H9 (cell line): ENCODE measurements around the gene TBL3. TPM values are rescaled to one million over a fixed set of nuclear protein-coding genes. Genes with fewer than 3 reads are reported as not detected.

Experiments used
- DNase-seq: peaks from one replicate; pipeline ENCODE4 v3.0.0-alpha.2; 2017
- H2AFZ ChIP-seq: one replicate; pipeline ENCODE4 v1.6.1; 2013; ENCODE audit warnings: mild to moderate bottlenecking, low read length, control low read depth, moderate library complexity
- H2AK5ac ChIP-seq: 2 replicates; pipeline ENCODE4 v1.6.1; 2013; ENCODE audit warnings: low read length, control low read depth, mixed read lengths; ENCODE audit not compliant: insufficient read length
- H2BK120ac ChIP-seq: one replicate; pipeline ENCODE4 v1.6.1; 2013; ENCODE audit warnings: low read depth, mild to moderate bottlenecking, low read length, control low read depth, inconsistent platforms; ENCODE audit not compliant: poor library complexity, severe bottlenecking
- H2BK12ac ChIP-seq: 2 replicates; pipeline ENCODE4 v1.6.1; 2013; ENCODE audit warnings: low read length, control low read depth, mixed read lengths, low read depth; ENCODE audit not compliant: insufficient read length
- H2BK15ac ChIP-seq: 2 replicates; pipeline ENCODE4 v1.6.1; 2013; ENCODE audit warnings: low read depth, low read length, control low read depth
- H2BK20ac ChIP-seq: one replicate; pipeline ENCODE4 v1.6.1; 2013; ENCODE audit warnings: low read depth, mild to moderate bottlenecking, low read length, control low read depth, inconsistent platforms; ENCODE audit not compliant: poor library complexity, severe bottlenecking
- H2BK5ac ChIP-seq: 2 replicates; pipeline ENCODE4 v1.6.1; 2013; ENCODE audit warnings: low read length, control low read depth, mixed read lengths; ENCODE audit not compliant: insufficient read length
- H3K14ac ChIP-seq: 2 replicates; pipeline ENCODE4 v1.6.1; 2013; ENCODE audit warnings: low read length, control low read depth; ENCODE audit not compliant: insufficient read depth
- H3K18ac ChIP-seq: 2 replicates; pipeline ENCODE4 v1.6.1; 2013; ENCODE audit warnings: low read depth, mild to moderate bottlenecking, mixed read lengths, low read length, control low read depth; ENCODE audit not compliant: insufficient read length
- H3K23ac ChIP-seq: 2 replicates; pipeline ENCODE4 v1.6.1; 2013; ENCODE audit warnings: low read length, control low read depth, mixed read lengths, low read depth; ENCODE audit not compliant: insufficient read length
- H3K23me2 ChIP-seq: 2 replicates; pipeline ENCODE4 v1.6.1; 2013; ENCODE audit warnings: low read depth, mild to moderate bottlenecking, mixed read lengths, low read length, control low read depth; ENCODE audit not compliant: insufficient read length, poor library complexity, severe bottlenecking
- H3K27ac ChIP-seq: 2 replicates; pipeline ENCODE4 v1.5.1; 2013; ENCODE audit warnings: low read length, control low read depth, mixed read lengths, low read depth; ENCODE audit not compliant: insufficient read length
- H3K27me3 ChIP-seq: 2 replicates; pipeline ENCODE4 v1.6.1; 2013; ENCODE audit warnings: low read length, control low read depth, inconsistent platforms; ENCODE audit not compliant: insufficient read depth
- H3K4ac ChIP-seq: 2 replicates; pipeline ENCODE4 v1.6.1; 2013; ENCODE audit warnings: low read depth, mild to moderate bottlenecking, control low read depth, inconsistent platforms, low read length, moderate library complexity
- H3K4me1 ChIP-seq: 2 replicates; pipeline ENCODE4 v1.6.1; 2013; ENCODE audit warnings: low read length, control low read depth, inconsistent platforms; ENCODE audit not compliant: insufficient read depth
- H3K4me2 ChIP-seq: 2 replicates; pipeline ENCODE4 v1.6.1; 2013; ENCODE audit warnings: low read length, control low read depth, mixed read lengths; ENCODE audit not compliant: insufficient read length, insufficient read depth
- H3K56ac ChIP-seq: 2 replicates; pipeline ENCODE4 v1.6.1; 2013; ENCODE audit warnings: low read depth, mild to moderate bottlenecking, mixed read lengths, low read length, control low read depth; ENCODE audit not compliant: insufficient read length
- H3K79me1 ChIP-seq: 2 replicates; pipeline ENCODE4 v1.6.1; 2013; ENCODE audit warnings: low read depth, mild to moderate bottlenecking, moderate library complexity, low read length, control low read depth, inconsistent platforms; ENCODE audit not compliant: insufficient read depth, poor library complexity, severe bottlenecking
- H3K79me2 ChIP-seq: 2 replicates; pipeline ENCODE4 v1.6.1; 2013; ENCODE audit warnings: low read length, control low read depth, inconsistent platforms; ENCODE audit not compliant: insufficient read depth
- H3K9ac ChIP-seq: 2 replicates; pipeline ENCODE4 v1.6.1; 2013; ENCODE audit warnings: low read length, control low read depth, mixed read lengths; ENCODE audit not compliant: insufficient read length; ENCODE audit errors: extremely low read depth
- H3K9me3 ChIP-seq: one replicate; pipeline ENCODE4 v1.6.1; 2013; ENCODE audit warnings: low read depth, low read length, inconsistent platforms; ENCODE audit not compliant: control insufficient read depth
- H3T11ph ChIP-seq: one replicate; pipeline ENCODE4 v1.6.1; 2013; ENCODE audit warnings: mild to moderate bottlenecking, low read length, control low read depth, inconsistent platforms
- H4K20me1 ChIP-seq: one replicate; pipeline ENCODE4 v1.6.1; 2013; ENCODE audit not compliant: control insufficient read depth, insufficient read length, insufficient read depth
- H4K5ac ChIP-seq: 2 replicates; pipeline ENCODE4 v1.6.1; 2013; ENCODE audit warnings: low read depth, mild to moderate bottlenecking, mixed read lengths, low read length, control low read depth; ENCODE audit not compliant: insufficient read length
- H4K8ac ChIP-seq: replicated peaks from 2 replicates; pipeline ENCODE4 v1.6.1; 2013; ENCODE audit warnings: low read length, control low read depth, mixed read lengths, low read depth; ENCODE audit not compliant: insufficient read length
- H4K91ac ChIP-seq: 2 replicates; pipeline ENCODE4 v1.6.1; 2013; ENCODE audit warnings: low read depth, mild to moderate bottlenecking, moderate library complexity, mixed read lengths, low read length, control low read depth; ENCODE audit not compliant: insufficient read length
- H3K27ac Mint-ChIP-seq, 3 experiments: 2 replicates in 2 of 3; 3 replicates in 1 of 3; pipeline ENCODE4 v1.8.0; 2020 to 2021; ENCODE audit warnings: mixed read lengths in 3 of 3, mild to moderate bottlenecking in 1 of 3, moderate library complexity in 1 of 3
- H3K27me3 Mint-ChIP-seq: 2 replicates; pipeline ENCODE4 v1.8.0; 2021; ENCODE audit warnings: low read depth, mild to moderate bottlenecking, moderate library complexity, mixed read lengths
- H3K36me3 Mint-ChIP-seq, 3 experiments: 2 replicates in 2 of 3; 3 replicates in 1 of 3; pipeline ENCODE4 v1.8.0; 2020 to 2021; ENCODE audit warnings: low read depth in 3 of 3, mixed read lengths in 3 of 3; ENCODE audit not compliant: insufficient read depth in 1 of 3
- H3K4me1 Mint-ChIP-seq, 2 experiments: 2 replicates each; pipeline ENCODE4 v1.8.0; 2020; ENCODE audit warnings: mixed read lengths in 2 of 2
- H3K4me3 Mint-ChIP-seq, 2 experiments: 2 replicates in 1 of 2; 3 replicates in 1 of 2; pipeline ENCODE4 v1.8.0; 2020 to 2021; ENCODE audit warnings: mild to moderate bottlenecking in 2 of 2, mixed read lengths in 2 of 2, moderate library complexity in 1 of 2
- H3K9me3 Mint-ChIP-seq, 2 experiments: 2 replicates in 1 of 2; 3 replicates in 1 of 2; pipeline ENCODE4 v1.8.0; 2020; ENCODE audit warnings: mild to moderate bottlenecking in 2 of 2, mixed read lengths in 2 of 2, moderate library complexity in 1 of 2
- CTCF ChIP-seq: fragments of 200-600 bp; sonication (generic); conservative IDR thresholded peaks from 3 replicates; pipeline ENCODE4 v1.8.0; 2021; ENCODE audit warnings: antibody characterized with exemption, mild to moderate bottlenecking
- WGBS: extraction: QIAGEN DNeasy Blood & Tissue Kit; methylation state at CpG from one replicate; pipeline ENCODE4 v1.1.7; 2013; ENCODE audit warnings: missing lambda C conversion rate, low lambda C conversion rate, mixed read lengths; ENCODE audit not compliant: insufficient read length; ENCODE audit errors: extremely low coverage; 5-methylcytosine and 5-hydroxymethylcytosine counted together
- total RNA-seq: library from RNA; stranded (reverse); gene quantifications from 2 replicates; pipeline ENCODE4 v1.2.1, GENCODE V29; 2021

The TBL3 gene
- total RNA-seq, 1 experiment from 2014 or later = 54.0 TPM

GRCh38 chr16:1944612-1945199 is 27.1 kb upstream of the TBL3 start:
- Histone ChIP-seq H3K9ac (no peak overlapping the region), H2BK20ac (no peak overlapping the region), H3K9me3 (no peaks in the 10 kb centered on the region), H3K4me2 (no peak overlapping the region), H3K23ac (no peak overlapping the region), H3K79me2 (no peaks in the 10 kb centered on the region), H3K14ac (no peak overlapping the region), H3T11ph (no peak overlapping the region), H3K4me1 (peaks cover 4% of the 10 kb centered on the region; the same call in 1 of the 2 replicates), H3K23me2 (peaks cover 7% of the 10 kb centered on the region), H3K27me3 (no peaks in the 10 kb centered on the region), H2AK5ac (no peak overlapping the region), H4K5ac (no peak overlapping the region), H2BK12ac (no peak overlapping the region), H2AFZ (no peak overlapping the region), H4K8ac (no peak overlapping the region), H3K27ac (no peak overlapping the region), H3K79me1 (no peaks in the 10 kb centered on the region), H3K56ac (no peak overlapping the region), H4K91ac (no peak overlapping the region), H2BK15ac (no peak overlapping the region), H4K20me1 (no peaks in the 10 kb centered on the region), H2BK120ac (no peak overlapping the region), H3K18ac (no peak overlapping the region), H2BK5ac (no peak overlapping the region), H3K4ac (no peak overlapping the region)
- H3K27me3 Mint-ChIP-seq = peaks cover 1% of the 10 kb centered on the region; the same call in 1 of the 2 replicates
- H3K9me3 Mint-ChIP-seq = no peaks in the 10 kb centered on the region
- peak; percentile 30 for DNase-seq
- H3K4me1 Mint-ChIP-seq = peaks cover 15 to 23% of the 10 kb centered on the region in 2 experiments
- H3K27ac Mint-ChIP-seq = no peak overlapping the region; a peak in 2 of 7 replicates
- no CpG with 5 or more reads among the region's 21 CpGs for WGBS
- no peak for TF ChIP-seq CTCF
- peak overlapping the region; percentile 20 to 93; a peak in 3 of 5 replicates for H3K4me3 Mint-ChIP-seq
- peaks cover 0 to 5% (median 0%) of the 10 kb centered on the region in 3 experiments; a peak in 3 of 7 replicates for H3K36me3 Mint-ChIP-seq
